Activated CD4-positive, CD25-positive, alpha-beta regulatory T cell treated with anti-CD3 and anti-CD28 coated beads, Interleukin-2, amount 50 U/mL, for 24 hours (primary cell): ENCODE results near the gene EGFLAM.

ENCODE experiments used
- ATAC-seq, 2 donors: fragments of 150-1000 bp; cut with Tn5 transposase; one replicate each; pipeline ENCODE4 v1.10.0; 2021; ENCODE audit warnings: mild to moderate bottlenecking in 1 of 2, moderate library complexity in 1 of 2

Gene EGFLAM

GRCh38 chr5:38258319-38259061, at the start of gene EGFLAM:
Gene EGFLAM (plus strand): TSS chr5:38258559. CDS start chr5:38258755, 196 bp downstream.
- no peak for ATAC-seq

GRCh38 chr5:38208782-38209378, 49.5 kb upstream of the EGFLAM start:
- ATAC-seq = no peak

- no peak for ATAC-seq
Measured at GRCh38 chr5:38210676-38211353, 47.5 kb upstream of the EGFLAM start.

- no peak for ATAC-seq
Measured at GRCh38 chr5:38211354-38211710, 47.0 kb upstream of the EGFLAM start.

GRCh38 chr5:38212307-38212706, 46.1 kb upstream of the EGFLAM start:
- ATAC-seq = no peak

GRCh38 chr5:38226091-38226490, 32.3 kb upstream of the EGFLAM start:
- ATAC-seq = no peak

GRCh38 chr5:38228914-38229313, 29.4 kb upstream of the EGFLAM start:
- no peak for ATAC-seq

- no peak for ATAC-seq
Measured at GRCh38 chr5:38234737-38235136, 23.6 kb upstream of the EGFLAM start.

- ATAC-seq = no peak
Measured at GRCh38 chr5:38237681-38238080, 20.7 kb upstream of the EGFLAM start.

- no peak for ATAC-seq
Measured at GRCh38 chr5:38240212-38240611, 18.1 kb upstream of the EGFLAM start.

- no peak for ATAC-seq
Measured at GRCh38 chr5:38241655-38242054, 16.7 kb upstream of the EGFLAM start.

GRCh38 chr5:38245307-38245706, 13.1 kb upstream of the EGFLAM start:
- no peak for ATAC-seq

- ATAC-seq = no peak
Measured at GRCh38 chr5:38249301-38249700, 9.1 kb upstream of the EGFLAM start.

- ATAC-seq = no peak
Measured at GRCh38 chr5:38249812-38250211, 8.5 kb upstream of the EGFLAM start.

- no peak for ATAC-seq
Measured at GRCh38 chr5:38250763-38251448, 7.5 kb upstream of the EGFLAM start.

GRCh38 chr5:38253759-38254158, 4.6 kb upstream of the EGFLAM start:
- no peak for ATAC-seq

- no peak for ATAC-seq
Measured at GRCh38 chr5:38257308-38258041, 884 bp upstream of the EGFLAM start.

GRCh38 chr5:38258042-38258318, 379 bp upstream of the EGFLAM start:
- no peak for ATAC-seq

GRCh38 chr5:38259062-38259808, 876 bp downstream of the EGFLAM start:
- ATAC-seq = no peak

GRCh38 chr5:38259809-38260160, 1.4 kb downstream of the EGFLAM start:
- ATAC-seq = no peak

GRCh38 chr5:38263983-38264382, 5.6 kb downstream of the EGFLAM start:
- no peak for ATAC-seq

- ATAC-seq = no peak
Measured at GRCh38 chr5:38265546-38266179, 7.3 kb downstream of the EGFLAM start.
